Effector memory CD4-positive, alpha-beta T cell (primary cell): ENCODE data around the gene MTARC2.

Experiments used
- DNase-seq, 3 donors: peaks; one replicate each; pipeline ENCODE4 v3.0.0-alpha.2; 2020
- H3K27ac ChIP-seq: 2 replicates; pipeline ENCODE4 v1.7.0; 2013; ENCODE audit warnings: mild to moderate bottlenecking, low read length, moderate library complexity; ENCODE audit not compliant: insufficient read depth, poor library complexity, severe bottlenecking
- H3K27me3 ChIP-seq: replicated peaks from 2 replicates; pipeline ENCODE4 v1.7.0; 2013; ENCODE audit warnings: mild to moderate bottlenecking, low read length; ENCODE audit not compliant: insufficient read depth, control insufficient read depth, poor library complexity, severe bottlenecking
- H3K36me3 ChIP-seq: 2 replicates; pipeline ENCODE4 v1.7.0; 2013; ENCODE audit warnings: mild to moderate bottlenecking, low read length, moderate library complexity; ENCODE audit not compliant: control insufficient read depth, insufficient read depth
- H3K4me1 ChIP-seq: 2 replicates; pipeline ENCODE4 v1.7.0; 2013; ENCODE audit warnings: low read length, mild to moderate bottlenecking; ENCODE audit not compliant: control insufficient read depth, insufficient read depth, poor library complexity, severe bottlenecking
- H3K4me3 ChIP-seq: 2 replicates; pipeline ENCODE4 v1.7.0; 2013; ENCODE audit warnings: low read length, low read depth, mild to moderate bottlenecking; ENCODE audit not compliant: insufficient read depth, poor library complexity, severe bottlenecking
- H3K9me3 ChIP-seq: 2 replicates; pipeline ENCODE4 v1.7.0; 2013; ENCODE audit warnings: mild to moderate bottlenecking, low read length, moderate library complexity; ENCODE audit not compliant: control insufficient read depth

Gene MTARC2

GRCh38 chr1:220818421-220819173 lies 70.5 kb downstream of the MTARC2 start:
- H3K27ac ChIP-seq, result no peak overlapping the region
- H3K4me3 ChIP-seq, result no peak overlapping the region
- DNase-seq, result no peak
- no peaks in the 10 kb centered on the region for H3K4me1 ChIP-seq
- H3K9me3 ChIP-seq, result no peaks in the 10 kb centered on the region
- H3K36me3 ChIP-seq, result no peaks in the 10 kb centered on the region
- H3K27me3 ChIP-seq, result no peaks in the 10 kb centered on the region

- H3K4me3 ChIP-seq, result no peak overlapping the region
- no peaks in the 10 kb centered on the region for H3K9me3 ChIP-seq
- no peaks in the 10 kb centered on the region for H3K27me3 ChIP-seq
- H3K27ac ChIP-seq, result no peak overlapping the region
- no peaks in the 10 kb centered on the region for H3K36me3 ChIP-seq
- H3K4me1 ChIP-seq, result no peaks in the 10 kb centered on the region
- DNase-seq, result no peak
These were observed 71.4 kb downstream of the MTARC2 start for GRCh38 chr1:220819467-220820026.

- H3K36me3 ChIP-seq, result no peaks in the 10 kb centered on the region
- H3K4me1 ChIP-seq, result no peaks in the 10 kb centered on the region
- DNase-seq, result no peak
- no peak overlapping the region for H3K27ac ChIP-seq
- no peak overlapping the region for H3K4me3 ChIP-seq
- peaks cover 4% of the 10 kb centered on the region for H3K27me3 ChIP-seq
- H3K9me3 ChIP-seq, result no peaks in the 10 kb centered on the region
These were observed 76.2 kb downstream of the MTARC2 start for GRCh38 chr1:220824031-220824989.

GRCh38 chr1:220825819-220826551 lies 77.9 kb downstream of the MTARC2 start:
- no peaks in the 10 kb centered on the region for H3K9me3 ChIP-seq
- peaks cover 4% of the 10 kb centered on the region for H3K27me3 ChIP-seq
- no peak for DNase-seq
- H3K4me3 ChIP-seq, result no peak overlapping the region
- no peak overlapping the region for H3K27ac ChIP-seq
- H3K4me1 ChIP-seq, result no peaks in the 10 kb centered on the region
- no peaks in the 10 kb centered on the region for H3K36me3 ChIP-seq

GRCh38 chr1:220826729-220827128 lies 78.6 kb downstream of the MTARC2 start:
- Histone ChIP-seq H3K27me3 (peaks cover 4% of the 10 kb centered on the region), H3K4me1 (no peaks in the 10 kb centered on the region), H3K9me3 (no peaks in the 10 kb centered on the region), H3K36me3 (no peaks in the 10 kb centered on the region), H3K4me3 (no peak overlapping the region), H3K27ac (no peak overlapping the region)
- no peak for DNase-seq

GRCh38 chr1:220827445-220828178 lies 79.5 kb downstream of the MTARC2 start:
- H3K27ac ChIP-seq, result no peak overlapping the region
- H3K4me1 ChIP-seq, result no peaks in the 10 kb centered on the region
- H3K9me3 ChIP-seq, result no peaks in the 10 kb centered on the region
- no peaks in the 10 kb centered on the region for H3K36me3 ChIP-seq
- peaks cover 4% of the 10 kb centered on the region for H3K27me3 ChIP-seq
- no peak overlapping the region for H3K4me3 ChIP-seq
- DNase-seq, result no peak

GRCh38 chr1:220828179-220828490 lies 80.0 kb downstream of the MTARC2 start:
- Histone ChIP-seq H3K4me1 (no peaks in the 10 kb centered on the region), H3K4me3 (no peak overlapping the region), H3K36me3 (no peaks in the 10 kb centered on the region), H3K27me3 (peaks cover 4% of the 10 kb centered on the region), H3K27ac (no peak overlapping the region), H3K9me3 (no peaks in the 10 kb centered on the region)
- DNase-seq, result no peak

- peaks cover 4% of the 10 kb centered on the region for H3K27me3 ChIP-seq
- H3K36me3 ChIP-seq, result no peaks in the 10 kb centered on the region
- no peaks in the 10 kb centered on the region for H3K9me3 ChIP-seq
- no peaks in the 10 kb centered on the region for H3K4me1 ChIP-seq
- no peak overlapping the region for H3K4me3 ChIP-seq
- no peak overlapping the region for H3K27ac ChIP-seq
- DNase-seq, result no peak
These were observed 80.9 kb downstream of the MTARC2 start for GRCh38 chr1:220828950-220829586.

GRCh38 chr1:220833436-220833835 lies 85.3 kb downstream of the MTARC2 start:
- H3K4me3 ChIP-seq, result no peak overlapping the region
- no peak for DNase-seq
- no peaks in the 10 kb centered on the region for H3K9me3 ChIP-seq
- no peak overlapping the region for H3K27ac ChIP-seq
- H3K36me3 ChIP-seq, result no peaks in the 10 kb centered on the region
- H3K4me1 ChIP-seq, result no peaks in the 10 kb centered on the region
- H3K27me3 ChIP-seq, result no peaks in the 10 kb centered on the region
